Mononuclear cell (primary cell): ENCODE measurements around the gene SP7. TPM values are rescaled to one million over a fixed set of nuclear protein-coding genes. Genes with fewer than 3 reads are reported as not detected.
A peak's percentile ranks its signal among the peaks of the same experiment; 100 is the strongest.
"Not testable (repeated sequence)": the region's sequence is repeated elsewhere in the genome, so short reads cannot be mapped to it uniquely, and the experiment has no call there.

Experiments
- H3K27me3 ChIP-seq: 2 replicates; pipeline ENCODE4 v1.6.0; 2011; ENCODE audit warnings: low read length, control low read depth; ENCODE audit not compliant: insufficient read depth
- H3K4me1 ChIP-seq: 2 replicates; pipeline ENCODE4 v1.5.1; 2011; ENCODE audit warnings: mild to moderate bottlenecking, low read length, control low read depth; ENCODE audit not compliant: insufficient read depth
- H3K4me3 ChIP-seq: 2 replicates; pipeline ENCODE4 v1.5.1; 2011; ENCODE audit warnings: mild to moderate bottlenecking, low read length, moderate library complexity
- H3K9me3 ChIP-seq: 2 replicates; pipeline ENCODE4 v1.5.1; 2011; ENCODE audit warnings: low read depth, mild to moderate bottlenecking, control low read depth, low read length
- total RNA-seq: library from RNA; depleted of rRNA; stranded (reverse); fragments of >200 nt; gene quantifications from one replicate; pipeline ENCODE4 v1.2.3, GENCODE V29; 2012

SP7 gene
- total RNA-seq, 1 donor = not detected

GRCh38 chr12:53333845-53334244, 2.3 kb downstream of the SP7 start:
- Histone ChIP-seq H3K27me3 (peaks cover 24% of the 10 kb centered on the region), H3K4me3 (no peak overlapping the region), H3K4me1 (peaks cover 19% of the 10 kb centered on the region), H3K9me3 (no peaks in the 10 kb centered on the region)

GRCh38 chr12:53333289-53333688, 2.9 kb downstream of the SP7 start:
- no peaks in the 10 kb centered on the region for H3K9me3 ChIP-seq
- H3K27me3 ChIP-seq = peaks cover 21% of the 10 kb centered on the region
- H3K4me1 ChIP-seq = peaks cover 15% of the 10 kb centered on the region
- H3K4me3 ChIP-seq = no peak overlapping the region

- Histone ChIP-seq H3K27me3 (peaks cover 20% of the 10 kb centered on the region), H3K4me3 (no peak overlapping the region), H3K4me1 (peaks cover 10% of the 10 kb centered on the region), H3K9me3 (no peaks in the 10 kb centered on the region)
These were observed 3.4 kb downstream of the SP7 start for GRCh38 chr12:53332744-53333143.

GRCh38 chr12:53332339-53332738, 3.8 kb downstream of the SP7 start:
- H3K4me1 ChIP-seq, H3K9me3 ChIP-seq, H3K4me3 ChIP-seq: not testable (repeated sequence)
- H3K27me3 ChIP-seq = peaks cover 16% of the 10 kb centered on the region

GRCh38 chr12:53330671-53331070, 5.5 kb downstream of the SP7 start:
- Histone ChIP-seq H3K4me3 (no peak overlapping the region), H3K4me1 (peaks cover 8% of the 10 kb centered on the region), H3K27me3 (peaks cover 11% of the 10 kb centered on the region), H3K9me3 (no peaks in the 10 kb centered on the region)

GRCh38 chr12:53328043-53328435, 8.1 kb downstream of the SP7 start:
- Histone ChIP-seq H3K27me3 (peaks cover 10% of the 10 kb centered on the region), H3K4me1 (peaks cover 23% of the 10 kb centered on the region), H3K4me3 (no peak overlapping the region), H3K9me3 (no peaks in the 10 kb centered on the region)

- Histone ChIP-seq H3K9me3 (no peaks in the 10 kb centered on the region), H3K4me1 (peaks cover 23% of the 10 kb centered on the region)
These were observed 8.6 kb downstream of the SP7 start for GRCh38 chr12:53327435-53328042.

GRCh38 chr12:53326460-53327185, 9.5 kb downstream of the SP7 start:
- Histone ChIP-seq H3K9me3 (no peaks in the 10 kb centered on the region), H3K4me1 (peaks cover 28% of the 10 kb centered on the region), H3K4me3 (no peak overlapping the region), H3K27me3 (peaks cover 10% of the 10 kb centered on the region)

More at GRCh38 chr12:53327435-53328042, 8.6 kb downstream of the SP7 start:
- no peak overlapping the region for H3K4me3 ChIP-seq
- H3K27me3 ChIP-seq = peaks cover 10% of the 10 kb centered on the region

GRCh38 chr12:53325511-53326061, 10.6 kb downstream of the SP7 start:
- peaks cover 10% of the 10 kb centered on the region for H3K27me3 ChIP-seq
- H3K4me1 ChIP-seq = peaks cover 36% of the 10 kb centered on the region
- no peaks in the 10 kb centered on the region for H3K9me3 ChIP-seq
- peak overlapping the region; percentile 58 for H3K4me3 ChIP-seq

GRCh38 chr12:53324779-53325510, 11.2 kb downstream of the SP7 start:
- peak overlapping the region; percentile 58 for H3K4me3 ChIP-seq
- H3K4me1 ChIP-seq = peaks cover 40% of the 10 kb centered on the region
- no peaks in the 10 kb centered on the region for H3K9me3 ChIP-seq
- peaks cover 10% of the 10 kb centered on the region for H3K27me3 ChIP-seq

GRCh38 chr12:53324113-53324778, 11.9 kb downstream of the SP7 start:
- peaks cover 40% of the 10 kb centered on the region for H3K4me1 ChIP-seq
- peak overlapping the region; percentile 58 for H3K4me3 ChIP-seq
- H3K27me3 ChIP-seq = peaks cover 10% of the 10 kb centered on the region
- no peaks in the 10 kb centered on the region for H3K9me3 ChIP-seq

GRCh38 chr12:53320352-53321195, 15.6 kb downstream of the SP7 start:
- Histone ChIP-seq H3K9me3 (no peaks in the 10 kb centered on the region), H3K4me3 (peak overlapping the region; percentile 94), H3K4me1 (peaks cover 30% of the 10 kb centered on the region), H3K27me3 (no peaks in the 10 kb centered on the region)

- Histone ChIP-seq H3K4me1 (no peaks in the 10 kb centered on the region), H3K27me3 (no peaks in the 10 kb centered on the region), H3K4me3 (no peak overlapping the region), H3K9me3 (no peaks in the 10 kb centered on the region)
These were observed 22.2 kb downstream of the SP7 start for GRCh38 chr12:53313996-53314395.

GRCh38 chr12:53308276-53308675, 27.9 kb downstream of the SP7 start:
- Histone ChIP-seq H3K9me3 (no peaks in the 10 kb centered on the region), H3K4me1 (no peaks in the 10 kb centered on the region), H3K4me3 (no peak overlapping the region), H3K27me3 (no peaks in the 10 kb centered on the region)
